ENCODE measurements around the gene LSM3. TPM values are rescaled to one million over a fixed set of nuclear protein-coding genes. Genes with fewer than 3 reads are reported as not detected.
A peak's percentile ranks its signal among the peaks of the same experiment; 100 is the strongest.

LSM3 gene
- total and polyA plus RNA-seq, 12 donors = 4.1 to 25.8 (median 9.5) TPM

GRCh38 chr3:14140668-14141067 is 37.9 kb upstream of the LSM3 start:
- DNase-seq = peak in 2 of 7 donors; percentile 3 to 40

GRCh38 chr3:14141144-14141543 is 37.5 kb upstream of the LSM3 start:
- DNase-seq = peak in 2 of 7 donors; percentile 15 to 35
- no peak overlapping the region for H3K27ac ChIP-seq
- intact Hi-C loops (cut with DNase I) = no loop called here
- H3K27me3 ChIP-seq = no peaks in the 10 kb centered on the region
- no peak overlapping the region for H3K4me3 ChIP-seq
- 67 to 85% (median 78%) methylated on average over 2 of the region's 2 CpGs for WGBS, 4 donors
- peaks cover 0 to 65% of the 10 kb centered on the region in 2 donors for H3K36me3 ChIP-seq (replicated peaks in 1 of 2)
- H3K4me1 ChIP-seq (replicated peaks in 1 of 2) = peaks cover 24 to 43% of the 10 kb centered on the region in 2 donors
- no peak for TF ChIP-seq POLR2A (IDR thresholded peaks at IDR 0.05)
- no peak for TF ChIP-seq CTCF (IDR thresholded peaks at IDR 0.05)
- no peaks in the 10 kb centered on the region for H3K9me3 ChIP-seq (replicated peaks in 1 of 3)

More at GRCh38 chr3:14140668-14141067, 37.9 kb upstream of the LSM3 start:
- WGBS, 4 donors = 87 to 97% (median 93%) methylated on average over 2 of the region's 2 CpGs
- no peaks in the 10 kb centered on the region for H3K9me3 ChIP-seq (replicated peaks in 1 of 3)
- H3K4me3 ChIP-seq = no peak overlapping the region
- H3K27ac ChIP-seq = no peak overlapping the region
- peaks cover 24 to 42% of the 10 kb centered on the region in 2 donors for H3K4me1 ChIP-seq (replicated peaks in 1 of 2)
- TF ChIP-seq POLR2A (IDR thresholded peaks at IDR 0.05) = no peak
- no peak for TF ChIP-seq CTCF (IDR thresholded peaks at IDR 0.05)
- no peaks in the 10 kb centered on the region for H3K27me3 ChIP-seq
- intact Hi-C loops (cut with DNase I) = no loop called here
- peaks cover 0 to 67% of the 10 kb centered on the region in 2 donors for H3K36me3 ChIP-seq (replicated peaks in 1 of 2)

GRCh38 chr3:14141602-14142341 is 36.8 kb upstream of the LSM3 start:
- intact Hi-C loops (cut with DNase I) = no loop called here
- DNase-seq = peak in 2 of 7 donors; percentile 22 to 49
- peak overlapping the region in 1 of 5 donors; percentile 88 for H3K27ac ChIP-seq
- peaks cover 25 to 43% of the 10 kb centered on the region in 2 donors for H3K4me1 ChIP-seq (replicated peaks in 1 of 2)
- no peaks in the 10 kb centered on the region for H3K9me3 ChIP-seq (replicated peaks in 1 of 3)
- no peak for TF ChIP-seq CTCF (IDR thresholded peaks at IDR 0.05)
- no peak for TF ChIP-seq POLR2A (IDR thresholded peaks at IDR 0.05)
- WGBS, 4 donors = 72 to 97% (median 90%) methylated on average over 8 to 19 of the region's 19 CpGs
- H3K27me3 ChIP-seq = no peaks in the 10 kb centered on the region
- H3K36me3 ChIP-seq (replicated peaks in 1 of 2) = peaks cover 0 to 69% of the 10 kb centered on the region in 2 donors
- H3K4me3 ChIP-seq = no peak overlapping the region

- TF ChIP-seq POLR2A (IDR thresholded peaks at IDR 0.05) = no peak
- no peaks in the 10 kb centered on the region for H3K27me3 ChIP-seq
- peaks cover 30 to 42% of the 10 kb centered on the region in 2 donors for H3K4me1 ChIP-seq (replicated peaks in 1 of 2)
- no peaks in the 10 kb centered on the region for H3K9me3 ChIP-seq (replicated peaks in 1 of 3)
- intact Hi-C loops (cut with DNase I) = no loop called here
- H3K4me3 ChIP-seq = no peak overlapping the region
- peak overlapping the region in 4 of 5 donors; percentile 32 to 91 (median 70) for H3K27ac ChIP-seq
- 77 to 87% (median 83%) methylated on average over 8 of the region's 8 CpGs for WGBS, 4 donors
- H3K36me3 ChIP-seq (replicated peaks in 1 of 2) = peaks cover 0 to 69% of the 10 kb centered on the region in 2 donors
- DNase-seq = peak in 1 of 7 donors; percentile 50
Observed at GRCh38 chr3:14142567-14143270, 35.9 kb upstream of the LSM3 start.

Data from adrenal gland (tissue), 12 donors.